Activated CD8-positive, alpha-beta memory T cell treated with anti-CD3 and anti-CD28 coated beads for 36 hours (primary cell): Measurements from ENCODE around the gene CIITA. TPM values are rescaled to one million over a fixed set of nuclear protein-coding genes. Genes with fewer than 3 reads are reported as not detected.
"Not testable (repeated sequence)": the region's sequence is repeated elsewhere in the genome, so short reads cannot be mapped to it uniquely, and the experiment has no call there.

Experiments used
- CTCF ChIA-PET: fragments of 350-600 bp; sonication (Branson Sonifier 250); formaldehyde crosslinking; loops from one replicate; lab custom pipeline; 2021; ENCODE audit warnings: antibody characterized with exemption; lab: Charles Lee
- POLR2A ChIA-PET: fragments of 350-600 bp; sonication (Branson Sonifier 250); formaldehyde crosslinking; loops from one replicate; lab custom pipeline; 2021; ENCODE audit warnings: antibody characterized with exemption; lab: Charles Lee
- total RNA-seq, 2 experiments: library from RNA; stranded (reverse); gene quantifications; one replicate each; pipeline ENCODE4 v1.2.3, GENCODE V29; 2021

CIITA gene, protein sequence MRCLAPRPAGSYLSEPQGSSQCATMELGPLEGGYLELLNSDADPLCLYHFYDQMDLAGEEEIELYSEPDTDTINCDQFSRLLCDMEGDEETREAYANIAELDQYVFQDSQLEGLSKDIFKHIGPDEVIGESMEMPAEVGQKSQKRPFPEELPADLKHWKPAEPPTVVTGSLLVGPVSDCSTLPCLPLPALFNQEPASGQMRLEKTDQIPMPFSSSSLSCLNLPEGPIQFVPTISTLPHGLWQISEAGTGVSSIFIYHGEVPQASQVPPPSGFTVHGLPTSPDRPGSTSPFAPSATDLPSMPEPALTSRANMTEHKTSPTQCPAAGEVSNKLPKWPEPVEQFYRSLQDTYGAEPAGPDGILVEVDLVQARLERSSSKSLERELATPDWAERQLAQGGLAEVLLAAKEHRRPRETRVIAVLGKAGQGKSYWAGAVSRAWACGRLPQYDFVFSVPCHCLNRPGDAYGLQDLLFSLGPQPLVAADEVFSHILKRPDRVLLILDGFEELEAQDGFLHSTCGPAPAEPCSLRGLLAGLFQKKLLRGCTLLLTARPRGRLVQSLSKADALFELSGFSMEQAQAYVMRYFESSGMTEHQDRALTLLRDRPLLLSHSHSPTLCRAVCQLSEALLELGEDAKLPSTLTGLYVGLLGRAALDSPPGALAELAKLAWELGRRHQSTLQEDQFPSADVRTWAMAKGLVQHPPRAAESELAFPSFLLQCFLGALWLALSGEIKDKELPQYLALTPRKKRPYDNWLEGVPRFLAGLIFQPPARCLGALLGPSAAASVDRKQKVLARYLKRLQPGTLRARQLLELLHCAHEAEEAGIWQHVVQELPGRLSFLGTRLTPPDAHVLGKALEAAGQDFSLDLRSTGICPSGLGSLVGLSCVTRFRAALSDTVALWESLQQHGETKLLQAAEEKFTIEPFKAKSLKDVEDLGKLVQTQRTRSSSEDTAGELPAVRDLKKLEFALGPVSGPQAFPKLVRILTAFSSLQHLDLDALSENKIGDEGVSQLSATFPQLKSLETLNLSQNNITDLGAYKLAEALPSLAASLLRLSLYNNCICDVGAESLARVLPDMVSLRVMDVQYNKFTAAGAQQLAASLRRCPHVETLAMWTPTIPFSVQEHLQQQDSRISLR
- total RNA-seq = 1 to 10 TPM; 9.0 to 9.3 TPM

DNA sequence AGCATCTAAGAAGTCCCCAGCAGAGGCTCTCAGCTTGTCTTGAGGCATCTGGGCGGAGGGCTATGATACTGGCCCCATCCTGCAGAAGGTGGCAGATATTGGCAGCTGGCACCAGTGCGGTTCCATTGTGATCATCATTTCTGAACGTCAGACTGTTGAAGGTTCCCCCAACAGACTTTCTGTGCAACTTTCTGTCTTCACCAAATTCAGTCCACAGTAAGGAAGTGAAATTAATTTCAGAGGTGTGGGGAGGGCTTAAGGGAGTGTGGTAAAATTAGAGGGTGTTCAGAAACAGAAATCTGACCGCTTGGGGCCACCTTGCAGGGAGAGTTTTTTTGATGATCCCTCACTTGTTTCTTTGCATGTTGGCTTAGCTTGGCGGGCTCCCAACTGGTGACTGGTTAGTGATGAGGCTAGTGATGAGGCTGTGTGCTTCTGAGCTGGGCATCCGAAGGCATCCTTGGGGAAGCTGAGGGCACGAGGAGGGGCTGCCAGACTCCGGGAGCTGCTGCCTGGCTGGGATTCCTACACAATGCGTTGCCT, at the start of gene CIITA:
Gene CIITA (plus strand): TSS at position 404 of the 543 bp plus-strand sequence. CDS start 129 bp downstream, at position 533.
- POLR2A ChIA-PET = interaction anchor here (1.0 kb wide), 1 partner anchor 137 kb away, joined by 5 read pairs; no protein-coding TSS in a partner anchor
- CTCF ChIA-PET = interaction anchor here (0.6 to 0.9 kb wide), 2 partner anchors 18 to 112 kb away, joined by 3 to 5 read pairs; no protein-coding TSS in a partner anchor

DNA sequence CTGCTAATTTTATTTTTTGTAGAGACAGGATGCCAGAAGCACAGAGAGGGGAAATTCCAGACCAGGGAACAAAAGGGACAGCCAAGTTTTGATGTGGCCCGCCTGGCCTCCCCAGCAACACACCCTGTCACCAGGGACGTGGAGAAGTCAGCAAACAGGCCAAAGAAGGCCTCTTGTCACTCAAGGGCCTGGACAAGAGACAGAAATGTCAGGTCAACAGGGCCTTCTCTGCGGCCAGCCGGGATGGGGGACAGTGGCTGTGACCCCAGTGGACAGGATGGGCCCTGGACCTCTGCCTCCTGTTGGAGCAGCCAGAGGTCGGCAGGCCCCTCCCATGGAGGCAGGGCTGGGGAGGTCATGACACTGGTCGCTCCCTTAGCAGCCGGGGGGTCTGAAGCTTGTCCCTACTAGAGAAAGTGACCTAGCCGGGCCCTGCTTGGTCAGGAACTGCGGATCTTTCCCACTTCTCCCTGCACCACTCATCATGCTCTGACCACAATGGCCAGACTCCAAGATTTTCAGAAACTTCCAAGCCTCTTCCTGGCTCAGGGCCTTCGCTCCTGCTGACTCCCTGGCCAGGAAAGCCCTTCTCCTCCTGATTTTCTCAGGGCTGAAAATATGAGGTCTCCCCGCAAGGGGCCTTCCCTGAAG, 49.2 kb upstream of the CIITA start:
- ChIA-PET POLR2A (no interaction called here), CTCF (interaction anchor here (0.6 kb wide), 1 partner anchor 95 kb away, joined by 3 read pairs; no protein-coding TSS in a partner anchor)

DNA sequence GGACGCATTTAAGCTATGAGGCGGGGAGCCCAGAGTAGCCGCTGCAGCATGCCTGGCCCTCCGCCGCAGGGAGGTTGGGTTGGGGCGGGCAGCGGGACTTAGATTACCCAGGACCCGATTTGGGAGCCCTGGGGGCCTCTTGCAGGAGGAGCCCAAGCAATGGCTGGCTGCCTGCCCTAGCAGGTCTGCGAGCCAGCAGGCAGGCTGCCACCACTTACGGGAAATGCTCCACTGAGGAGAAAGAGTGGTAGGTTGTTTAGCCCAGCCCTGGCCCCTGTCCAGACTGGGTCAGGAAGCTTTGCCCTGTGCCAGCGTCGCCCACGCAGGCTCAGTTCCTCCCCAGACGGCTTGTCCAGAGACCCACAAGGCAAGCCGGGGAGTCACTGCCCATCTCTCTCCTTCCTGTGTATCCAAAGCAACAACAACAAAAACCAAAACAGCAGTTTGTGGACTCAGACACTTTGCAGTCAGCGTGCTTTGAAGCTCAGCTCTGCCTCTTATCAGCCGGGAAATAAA, 48.1 kb upstream of the CIITA start:
- POLR2A ChIA-PET = no interaction called here
- CTCF ChIA-PET = no interaction called here

DNA sequence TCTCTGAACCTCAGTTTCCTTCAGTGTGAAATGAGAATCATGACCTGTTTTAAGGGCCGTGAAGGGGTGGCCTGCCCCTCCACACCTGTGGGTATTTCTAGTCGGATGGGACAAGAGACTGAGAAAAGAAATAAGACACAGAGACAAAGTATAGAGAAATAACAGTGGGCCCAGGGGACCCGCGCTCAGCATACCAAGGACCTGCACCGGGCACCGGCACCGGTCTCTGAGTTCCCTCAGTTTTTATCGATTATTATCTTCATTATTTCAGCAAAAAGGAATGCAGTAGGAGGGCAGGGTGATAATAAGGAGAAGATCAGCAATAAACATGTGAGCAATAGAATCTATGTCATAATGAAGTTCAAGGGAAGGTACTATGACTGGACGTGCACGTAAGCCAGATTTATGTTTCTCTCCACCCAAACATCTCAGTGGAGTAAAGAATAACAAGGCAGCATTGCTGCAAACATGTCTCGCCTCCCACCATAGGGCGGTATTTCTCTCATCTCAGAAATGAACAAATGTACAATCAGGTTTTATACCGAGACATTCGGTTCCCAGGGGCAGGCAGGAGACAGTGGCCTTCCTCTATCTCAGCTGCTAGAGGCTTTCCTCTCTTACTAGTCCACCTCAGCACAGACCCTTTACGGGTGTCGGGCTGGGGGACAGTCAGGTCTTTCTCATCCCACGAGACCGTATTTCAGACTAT, 47.5 kb upstream of the CIITA start:
- POLR2A ChIA-PET, CTCF ChIA-PET: not testable (repeated sequence)

DNA sequence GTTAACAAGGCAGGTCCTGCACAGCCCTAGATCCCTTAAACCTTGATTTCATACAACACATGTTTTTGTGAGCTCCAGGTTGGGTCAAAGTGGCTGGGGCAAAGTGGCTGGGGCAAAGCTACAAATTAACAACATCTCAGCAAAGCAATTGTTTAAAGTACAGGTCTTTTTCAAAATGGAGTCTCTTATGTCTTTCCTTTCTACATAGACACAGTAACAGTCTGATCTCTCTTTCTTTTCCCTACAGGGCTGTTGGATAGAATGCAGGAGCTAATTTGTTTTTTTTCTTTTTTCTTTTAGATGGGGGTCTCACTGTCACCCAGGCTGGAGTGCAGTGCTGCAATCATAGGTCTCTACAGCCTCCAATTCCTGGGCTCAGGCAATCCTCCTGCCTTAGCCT, 46.8 kb upstream of the CIITA start:
- POLR2A ChIA-PET, CTCF ChIA-PET: not testable (repeated sequence)

DNA sequence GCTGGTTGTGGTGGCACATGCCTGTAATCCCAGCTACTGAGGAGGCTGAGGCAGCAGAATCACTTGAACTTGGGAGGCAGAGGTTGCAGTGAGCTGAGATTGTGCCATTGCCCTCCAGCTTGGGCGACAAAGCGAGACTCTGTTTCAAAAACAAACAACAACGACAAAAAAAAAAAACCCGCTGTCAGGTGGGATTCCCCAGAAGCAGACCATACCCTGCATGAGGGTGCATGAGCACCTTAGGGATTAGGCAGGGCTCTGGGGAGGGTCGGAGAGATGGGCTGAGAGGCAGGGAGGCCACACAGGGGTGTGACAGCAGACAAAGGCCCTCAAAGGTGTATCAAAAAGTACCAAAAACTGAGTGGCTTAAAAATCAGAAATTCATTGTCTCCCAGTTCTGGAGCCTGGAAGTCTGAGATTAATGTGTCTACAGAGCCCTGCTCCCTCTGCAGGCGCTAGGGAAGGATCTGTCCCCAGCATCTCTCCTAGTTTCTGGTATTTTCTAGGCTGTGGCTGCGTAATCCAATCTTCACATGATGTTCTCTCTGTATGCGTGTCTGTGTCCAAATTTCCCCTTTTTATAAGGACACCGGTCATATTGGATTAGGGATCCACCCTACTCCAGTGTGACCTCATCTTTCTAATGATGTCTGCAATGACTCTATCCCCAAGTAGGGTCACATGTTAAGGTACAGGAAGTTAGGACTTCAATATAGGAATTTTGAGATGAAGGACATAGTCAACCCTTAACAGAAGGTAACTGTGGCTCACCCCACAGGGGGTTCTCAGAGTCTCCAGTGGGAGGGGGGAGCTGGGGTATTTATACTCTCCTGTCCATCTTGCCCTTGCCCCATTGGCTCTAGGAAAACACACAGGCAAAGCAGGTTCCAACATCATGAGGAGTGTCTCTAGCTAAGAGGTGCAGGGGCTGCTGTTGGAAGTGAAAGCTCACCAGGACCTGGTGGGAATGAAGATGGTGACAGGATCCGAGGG, 44.8 kb upstream of the CIITA start:
- CTCF ChIA-PET = interaction anchor here (1.5 kb wide), 1 partner anchor 86 kb away, joined by 3 read pairs; no protein-coding TSS in a partner anchor
- POLR2A ChIA-PET = interaction anchor here (0.6 kb wide), 1 partner anchor 91 kb away, joined by 3 read pairs; no protein-coding TSS in a partner anchor

DNA sequence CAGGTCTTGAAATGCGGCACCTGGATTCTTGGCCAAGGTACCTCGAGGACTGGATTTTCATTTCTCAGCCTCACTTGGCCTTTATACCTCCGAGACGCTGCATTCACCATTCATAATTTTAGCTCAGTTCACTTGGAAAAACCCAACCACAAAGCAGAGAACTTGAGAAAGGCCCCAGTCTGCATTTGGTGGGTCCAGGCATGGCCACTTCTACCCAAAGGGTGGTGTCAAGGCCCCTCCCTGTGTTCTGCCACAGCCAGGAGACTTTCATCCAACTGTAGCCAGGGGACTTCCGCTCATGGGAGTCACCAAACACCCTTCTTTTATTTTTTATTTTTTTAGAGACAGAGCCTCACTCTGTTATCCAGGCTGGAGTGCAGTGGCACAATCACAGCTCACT, 43.7 kb upstream of the CIITA start:
- POLR2A ChIA-PET = interaction anchor here (0.6 kb wide), 1 partner anchor 90 kb away, joined by 3 read pairs; no protein-coding TSS in a partner anchor
- CTCF ChIA-PET = interaction anchor here (1.5 kb wide), 1 partner anchor 85 kb away, joined by 3 read pairs; no protein-coding TSS in a partner anchor

DNA sequence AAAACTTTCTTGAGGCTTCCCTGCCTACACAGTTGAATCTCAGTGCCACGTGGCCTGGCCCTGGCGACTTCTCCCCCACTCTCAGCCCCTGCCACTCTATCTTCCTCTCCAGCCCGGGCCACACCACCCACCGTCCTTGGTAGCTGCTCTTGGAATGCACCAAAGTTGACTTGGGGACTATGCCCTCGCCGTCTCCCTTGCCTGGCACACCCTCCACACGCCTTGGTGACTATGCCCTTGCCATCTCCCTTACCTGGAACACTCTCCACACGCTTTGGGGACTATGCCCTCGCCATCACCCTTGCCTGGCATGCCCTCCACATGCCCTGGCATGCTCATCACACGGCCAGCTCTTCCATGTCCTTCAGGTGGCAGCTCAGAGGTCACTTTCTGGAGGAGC, 42.9 kb upstream of the CIITA start:
- CTCF ChIA-PET = no interaction called here

DNA sequence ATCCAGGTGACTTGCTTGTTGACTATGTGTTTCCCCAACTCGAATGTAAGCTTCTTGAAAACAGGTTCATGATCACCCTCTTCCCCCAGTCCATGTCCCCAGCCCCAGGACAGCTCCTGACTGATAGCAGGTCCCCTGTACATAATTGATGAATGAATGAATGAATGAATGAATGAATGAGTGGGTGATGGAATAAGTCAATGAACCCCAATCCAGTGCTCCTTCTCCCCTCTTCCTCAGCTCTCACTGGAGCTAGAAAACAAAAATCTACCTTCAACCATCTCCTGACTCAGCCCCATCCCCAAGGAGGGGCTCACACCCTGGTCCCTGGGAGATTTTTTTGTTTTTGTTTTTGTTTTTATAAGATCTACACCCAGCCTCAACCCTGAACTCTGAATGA, 42.2 kb upstream of the CIITA start:
- ChIA-PET CTCF (interaction anchor here (0.6 kb wide), 1 partner anchor 1702 kb away, joined by 3 read pairs; no protein-coding TSS in a partner anchor), POLR2A (no interaction called here)

More for the DNA sequence above, 42.9 kb upstream of the CIITA start:
- POLR2A ChIA-PET = no interaction called here

DNA sequence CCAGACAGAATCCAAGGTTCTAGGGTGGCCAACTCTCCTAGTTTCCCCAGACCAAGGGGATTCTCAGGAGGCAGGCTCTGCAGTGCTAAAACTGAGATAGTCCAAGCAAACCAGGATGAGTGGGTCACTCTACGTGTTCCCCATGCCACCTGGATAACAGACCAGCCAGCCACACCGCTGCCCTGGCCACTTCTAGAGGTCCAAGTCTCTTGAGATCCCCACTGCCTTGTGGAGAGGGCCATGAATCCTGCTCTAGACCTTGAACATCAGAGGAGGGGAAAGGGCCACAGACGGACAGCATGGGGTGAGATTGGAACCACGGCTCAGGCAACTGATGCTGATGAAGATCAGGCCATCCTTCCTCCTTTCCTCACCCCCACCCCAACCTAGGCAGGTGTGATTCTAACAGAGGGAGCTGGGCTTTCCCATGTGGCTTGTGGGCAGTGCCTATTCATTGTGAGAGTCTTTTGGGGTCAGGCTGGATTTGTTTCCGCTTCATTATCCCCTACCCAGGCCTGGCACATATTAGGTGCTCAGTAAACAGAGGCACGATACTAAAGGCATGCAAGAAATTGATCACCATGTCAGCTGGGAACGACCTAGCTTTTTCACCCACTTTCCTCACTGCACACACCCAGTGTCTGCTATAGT, 41.6 kb upstream of the CIITA start:
- CTCF ChIA-PET = no interaction called here
- POLR2A ChIA-PET = no interaction called here

DNA sequence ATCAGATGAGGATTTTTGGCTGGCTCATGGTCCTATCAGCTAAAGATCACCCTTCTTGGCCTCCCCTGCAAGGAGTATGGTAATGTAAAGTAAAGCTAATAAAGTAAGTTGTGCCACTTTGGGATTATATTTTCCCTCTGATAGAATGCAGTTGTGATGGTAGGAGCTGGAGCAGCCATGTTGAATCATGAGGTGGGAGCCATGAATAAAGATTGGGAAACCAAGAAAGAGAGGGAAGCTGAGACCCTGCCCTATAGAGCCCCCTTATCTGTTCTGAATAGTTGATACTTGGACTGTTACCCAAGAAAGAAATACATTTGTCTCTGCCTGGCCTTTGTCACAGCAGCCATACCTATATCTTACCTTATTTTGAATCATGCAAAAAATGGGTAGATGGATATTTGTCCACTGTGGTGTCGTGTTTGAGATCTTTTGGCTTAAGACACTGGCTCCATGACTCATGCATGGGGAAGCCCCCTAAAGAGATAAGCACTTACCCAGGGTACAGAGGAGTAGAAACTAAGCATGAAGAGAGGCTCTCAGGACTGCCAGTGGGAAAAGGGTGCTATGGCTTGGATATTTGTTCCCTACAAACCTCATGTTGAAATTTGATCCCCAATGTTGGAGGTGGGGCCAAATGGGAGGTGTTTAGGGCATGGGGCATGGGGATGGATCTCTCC, 40.7 kb upstream of the CIITA start:
- ChIA-PET POLR2A (interaction anchor here (0.6 kb wide), 1 partner anchor 46 kb away, joined by 3 read pairs; no protein-coding TSS in a partner anchor), CTCF (no interaction called here)

DNA sequence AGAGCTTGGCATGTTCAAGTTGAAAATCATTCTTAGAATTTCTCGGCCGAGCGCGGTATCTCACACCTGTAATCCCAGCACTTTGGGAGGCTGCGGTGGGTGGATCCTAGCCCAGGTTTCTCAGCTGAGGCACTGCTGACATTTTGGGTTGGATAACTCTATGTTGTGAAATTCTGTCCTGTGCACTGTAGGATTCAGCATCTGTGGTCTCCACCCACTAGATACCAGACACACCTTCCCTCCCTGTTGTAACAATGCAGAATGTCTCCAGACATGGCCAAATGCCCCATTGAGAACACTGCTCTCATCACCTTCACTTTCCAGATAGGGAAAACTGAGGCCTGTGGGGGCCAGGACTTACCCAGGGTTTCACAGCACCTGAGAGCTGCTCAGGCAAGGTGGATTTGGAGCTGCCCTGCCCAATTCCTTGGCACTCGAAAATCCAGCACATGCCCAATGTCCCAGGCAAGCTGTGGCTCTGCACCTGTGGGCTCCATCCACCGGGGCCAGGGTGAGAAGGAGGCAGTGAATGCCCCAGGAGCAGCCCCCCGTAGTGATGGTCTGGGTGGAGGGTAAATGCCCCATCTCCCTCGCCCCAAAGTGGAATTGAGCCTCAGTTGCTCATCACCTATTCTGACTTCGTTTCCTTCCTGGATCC, 38.3 kb upstream of the CIITA start:
- POLR2A ChIA-PET = no interaction called here
- CTCF ChIA-PET = no interaction called here

DNA sequence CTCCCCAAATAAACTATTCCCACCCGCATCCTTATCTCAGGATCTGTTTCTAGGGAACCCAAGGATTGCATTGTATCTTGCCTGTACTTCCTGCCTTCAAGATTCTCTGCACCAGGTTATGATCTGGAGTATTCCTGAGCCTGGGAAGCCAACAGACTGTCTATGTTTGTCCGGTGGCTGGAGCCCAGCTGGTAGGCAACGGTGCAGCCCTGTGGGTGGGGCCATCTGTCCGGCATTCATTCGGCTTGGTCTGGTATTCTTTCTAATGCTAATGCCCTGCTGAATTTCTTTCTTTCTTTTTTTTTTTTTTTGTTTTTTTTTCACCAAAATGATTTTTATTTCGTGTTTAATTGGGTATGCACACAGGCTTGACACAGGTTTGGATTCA, 37.7 kb upstream of the CIITA start:
- CTCF ChIA-PET = no interaction called here
- POLR2A ChIA-PET = no interaction called here

DNA sequence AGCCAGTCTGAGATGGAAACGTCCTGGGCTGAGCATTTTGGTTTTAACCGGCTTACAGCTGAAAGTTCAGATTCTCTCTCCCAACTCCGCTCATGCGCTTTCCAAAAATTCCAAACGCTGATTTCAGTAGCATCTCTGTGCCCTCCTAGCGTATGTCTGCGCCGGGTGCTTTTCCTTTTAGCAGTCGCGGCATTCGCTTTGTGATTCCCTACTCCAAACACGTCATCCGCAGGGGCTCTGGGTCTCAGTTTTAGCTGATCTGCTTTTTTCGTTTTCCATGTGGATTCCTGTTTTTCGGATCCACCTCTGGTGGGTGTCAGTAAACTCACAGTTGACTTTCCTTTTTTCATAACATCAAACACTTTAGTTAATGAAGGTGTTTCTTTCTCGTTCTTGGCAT, 36.3 kb upstream of the CIITA start:
- POLR2A ChIA-PET = no interaction called here
- CTCF ChIA-PET = no interaction called here
